HG02678 (cell line): ENCODE measurements around the gene GNL2.

Experiments
- ATAC-seq: cut with Tn5 transposase; IDR thresholded peaks from one replicate; pipeline ENCODE4 v1.9.1; 2021; ENCODE audit warnings: mild to moderate bottlenecking, moderate library complexity; ENCODE audit not compliant: unreplicated experiment

GNL2 gene

GRCh38 chr1:37517569-37517968 is 78.2 kb downstream of the GNL2 start:
- no peak for ATAC-seq
